Adrenal gland (tissue), 12 donors: ENCODE measurements around the gene FURIN. TPM values are rescaled to one million over a fixed set of nuclear protein-coding genes. Genes with fewer than 3 reads are reported as not detected.

Source experiments
- DNase-seq, 7 donors: peaks; one replicate each; pipeline ENCODE4 v3.0.0-alpha.2; 2019 to 2020
- H3K27ac ChIP-seq, 5 donors: fragments of 200-600 bp; sonication (generic) in 4 of 5; 1 replicate in 3 of 5; 2 replicates in 2 of 5; pipeline versions ENCODE4 v1.5.1 to v1.8.0; 2016 to 2020; ENCODE audit warnings: mild to moderate bottlenecking in 1 of 5
- H3K27me3 ChIP-seq: fragments of 200-600 bp; 2 replicates; pipeline ENCODE4 v1.8.0; 2021
- H3K36me3 ChIP-seq, 2 donors: fragments of 200-600 bp; replicated peaks in 1 of 2; 1 replicate in 1 of 2; 2 replicates in 1 of 2; pipeline versions ENCODE4 v1.5.1 to v1.8.0; 2018 to 2022
- H3K4me1 ChIP-seq, 2 donors: fragments of 200-600 bp; replicated peaks in 1 of 2; 1 replicate in 1 of 2; 2 replicates in 1 of 2; pipeline versions ENCODE4 v1.5.1 to v1.8.0; 2018 to 2021
- H3K4me3 ChIP-seq, 4 donors: fragments of 200-600 bp; sonication (generic) in 3 of 4; one replicate each; pipeline ENCODE4 v1.5.1; 2016 to 2018
- H3K9me3 ChIP-seq, 3 donors: fragments of 200-600 bp; sonication (generic) in 1 of 3; replicated peaks in 1 of 3; 1 replicate in 2 of 3; 2 replicates in 1 of 3; pipeline versions ENCODE4 v1.5.1 to v1.8.0; 2016 to 2021
- POLR2A ChIP-seq, 2 donors: fragments of 450-650 bp; IDR thresholded peaks; one replicate each; pipeline ENCODE4 v1.6.1; 2017; ENCODE audit warnings: antibody characterized with exemption in 2 of 2, mild to moderate bottlenecking in 2 of 2, moderate library complexity in 1 of 2
- WGBS, 4 donors: extraction: QIAGEN DNeasy Blood & Tissue Kit in 2 of 4; methylation state at CpG; one replicate each; pipeline versions ENCODE4 v1.1.5 to v1.1.7; 2013 to 2017; 5-methylcytosine and 5-hydroxymethylcytosine counted together
- intact Hi-C, 2 donors: fragments of 100-400 bp; cut with DNase I; formaldehyde crosslinking; loops; one replicate each; pipeline versions ENCODE4 v1.14.1 to v1.15.0; 2022 to 2023
- polyA plus RNA-seq, 3 donors: library from polyadenylated mRNA; stranded (reverse); fragments of 200-250 nt in 2 of 3; fragments of 350-450 nt in 1 of 3; fragmentation: Illumina TruSeq in 1 of 3; extraction: RNeasy Lipid Tissue Mini Kit (QIAGEN cat#74804) in 1 of 3; gene quantifications; one replicate each; pipeline ENCODE4 v1.2.3, GENCODE V29; 2013 to 2014
- total RNA-seq, 9 donors: library from RNA; depleted of rRNA in 4 of 9; stranded (reverse); fragments of >200 nt in 4 of 9; fragments of 120-200 nt in 1 of 9; fragmentation: NEBNext Ultra II Directional in 1 of 9; extraction: Animal tissue kit (Norgen Biotek cat#: 25700) in 1 of 9; gene quantifications; one replicate each; pipeline versions ENCODE4 v1.1.0 to v1.2.4, GENCODE V29; 2013 to 2023
- TF ChIP-seq, protein P1 (sequence below), 6 experiments: fragments of 450-650 bp in 4 of 6; fragments of 200-600 bp in 2 of 6; sonication (generic) in 1 of 6; IDR thresholded peaks; 1 replicate in 5 of 6; 2 replicates in 1 of 6; pipeline versions ENCODE4 v1.5.1 to v1.8.0; 2016 to 2021; ENCODE audit warnings: antibody characterized with exemption in 6 of 6, mild to moderate bottlenecking in 2 of 6, moderate library complexity in 1 of 6
- donor health status: healthy with polysubstance abuse.
- donor health status: Bipolar disorder and iron deficiency.
- donor health status: DM: yes; HTN: yes; CAD: no.
- donor health status: DM: no; HTN: no; CAD: no.
- donor health status: DM: no; HTN: no; CAD: no.
- donor health status: DM: yes; HTN: yes; CAD: no.

FURIN gene
- total and polyA plus RNA-seq, 12 donors: 11.5 to 119 (median 45.2) TPM

- no peak for DNase-seq
- intact Hi-C loops: no loop called here
- no peak overlapping the region for H3K4me3 ChIP-seq
- H3K27me3 ChIP-seq: no peaks in the 10 kb centered on the region
- H3K9me3 ChIP-seq: no peaks in the 10 kb centered on the region
- no peak for TF ChIP-seq POLR2A (IDR thresholded peaks at IDR 0.05)
- TF ChIP-seq, protein P1, sequence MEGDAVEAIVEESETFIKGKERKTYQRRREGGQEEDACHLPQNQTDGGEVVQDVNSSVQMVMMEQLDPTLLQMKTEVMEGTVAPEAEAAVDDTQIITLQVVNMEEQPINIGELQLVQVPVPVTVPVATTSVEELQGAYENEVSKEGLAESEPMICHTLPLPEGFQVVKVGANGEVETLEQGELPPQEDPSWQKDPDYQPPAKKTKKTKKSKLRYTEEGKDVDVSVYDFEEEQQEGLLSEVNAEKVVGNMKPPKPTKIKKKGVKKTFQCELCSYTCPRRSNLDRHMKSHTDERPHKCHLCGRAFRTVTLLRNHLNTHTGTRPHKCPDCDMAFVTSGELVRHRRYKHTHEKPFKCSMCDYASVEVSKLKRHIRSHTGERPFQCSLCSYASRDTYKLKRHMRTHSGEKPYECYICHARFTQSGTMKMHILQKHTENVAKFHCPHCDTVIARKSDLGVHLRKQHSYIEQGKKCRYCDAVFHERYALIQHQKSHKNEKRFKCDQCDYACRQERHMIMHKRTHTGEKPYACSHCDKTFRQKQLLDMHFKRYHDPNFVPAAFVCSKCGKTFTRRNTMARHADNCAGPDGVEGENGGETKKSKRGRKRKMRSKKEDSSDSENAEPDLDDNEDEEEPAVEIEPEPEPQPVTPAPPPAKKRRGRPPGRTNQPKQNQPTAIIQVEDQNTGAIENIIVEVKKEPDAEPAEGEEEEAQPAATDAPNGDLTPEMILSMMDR (IDR thresholded peaks at IDR 0.05): no peak
- peak overlapping the region in 4 of 5 donors; percentile 15 to 89 (median 64) for H3K27ac ChIP-seq
- peaks cover 26 to 41% of the 10 kb centered on the region in 2 donors for H3K4me1 ChIP-seq
- H3K36me3 ChIP-seq: no peaks in the 10 kb centered on the region
Observed at GRCh38 chr15:90869140-90869541, 753 bp downstream of the FURIN start.

DNA sequence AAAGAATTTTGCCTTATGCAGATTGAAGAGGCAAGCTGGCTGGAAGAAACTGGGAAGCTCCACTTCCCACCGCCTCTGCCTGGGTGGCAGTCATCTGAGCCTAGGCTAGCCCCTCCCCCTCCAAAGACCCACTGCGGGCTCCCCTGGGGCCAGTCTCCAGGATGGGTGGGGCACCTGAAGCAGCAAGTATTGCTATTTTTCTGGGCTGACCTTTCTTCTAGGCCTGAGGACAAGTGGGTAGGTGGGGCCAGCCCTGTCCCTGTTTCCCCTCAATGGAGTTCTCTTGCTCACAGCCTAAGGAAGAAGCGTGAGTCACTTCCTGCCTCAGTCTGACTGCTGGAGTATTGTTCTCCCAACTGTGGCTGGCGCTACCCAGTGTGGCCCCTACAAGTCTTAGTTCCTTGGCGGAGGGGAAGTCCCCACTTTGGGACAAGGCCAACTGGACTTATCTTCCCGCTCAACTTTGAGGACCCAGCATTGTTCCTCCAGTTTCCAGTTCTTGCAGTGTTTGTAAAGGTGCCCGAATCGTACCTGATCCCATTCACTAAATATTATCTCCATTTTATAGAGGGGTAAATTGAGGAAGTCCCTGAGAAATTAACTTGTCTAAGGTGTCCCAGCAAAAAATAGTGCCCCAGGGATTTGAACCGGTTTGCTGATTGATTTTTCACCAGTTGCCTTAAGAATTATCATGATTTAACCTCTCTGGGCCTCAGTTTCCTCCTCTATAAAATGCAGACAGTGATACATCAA is 1.4 kb downstream of the FURIN start:
- Histone ChIP-seq H3K36me3 (no peaks in the 10 kb centered on the region), H3K4me3 (peak overlapping the region in 1 of 4 donors; percentile 97), H3K27me3 (no peaks in the 10 kb centered on the region), H3K4me1 (peaks cover 26 to 47% of the 10 kb centered on the region in 2 donors), H3K9me3 (no peaks in the 10 kb centered on the region), H3K27ac (peak overlapping the region in 4 of 5 donors; percentile 38 to 89 (median 64))
- intact Hi-C loops: no loop called here
- 51 to 60% (median 55%) methylated on average over 6 to 9 of the region's 9 CpGs for WGBS, 4 donors
- DNase-seq: peak; percentile 50 to 86 (median 72)
- peak in 1 of 2 donors; percentile 20 for TF ChIP-seq POLR2A (IDR thresholded peaks at IDR 0.05)
- TF ChIP-seq, protein P1 (IDR thresholded peaks at IDR 0.05): no peak

- intact Hi-C loops: no loop called here
- Histone ChIP-seq H3K36me3 (no peaks in the 10 kb centered on the region), H3K4me1 (peaks cover 26 to 47% of the 10 kb centered on the region in 2 donors), H3K27me3 (no peaks in the 10 kb centered on the region), H3K9me3 (no peaks in the 10 kb centered on the region), H3K27ac (peak overlapping the region in 4 of 5 donors; percentile 75 to 95 (median 88)), H3K4me3 (peak overlapping the region in 3 of 4 donors; percentile 46 to 97 (median 75))
- TF ChIP-seq, protein P1 (IDR thresholded peaks at IDR 0.05): peak in 1 of 6 experiments; percentile 4
- peak in 1 of 2 donors; percentile 1 for TF ChIP-seq POLR2A (IDR thresholded peaks at IDR 0.05)
- 23 to 28% (median 25%) methylated on average over 19 of the region's 19 CpGs for WGBS, 4 donors
- DNase-seq: no peak
Observed at GRCh38 chr15:90870354-90871138, 2.2 kb downstream of the FURIN start.

- intact Hi-C loops: no loop called here
- peak in 3 of 7 donors; percentile 26 to 45 (median 43) for DNase-seq
Observed at GRCh38 chr15:90871139-90871715, 2.8 kb downstream of the FURIN start.

More at GRCh38 chr15:90871139-90871715, 2.8 kb downstream of the FURIN start:
- Histone ChIP-seq H3K4me3 (peak overlapping the region; percentile 54 to 97 (median 73)), H3K4me1 (peaks cover 26 to 47% of the 10 kb centered on the region in 2 donors), H3K27me3 (no peaks in the 10 kb centered on the region), H3K9me3 (no peaks in the 10 kb centered on the region), H3K36me3 (peaks cover 0 to 6% of the 10 kb centered on the region in 2 donors), H3K27ac (peak overlapping the region in 4 of 5 donors; percentile 75 to 95 (median 88))
- TF ChIP-seq POLR2A (IDR thresholded peaks at IDR 0.05): peak in 1 of 2 donors; percentile 17
- TF ChIP-seq, protein P1 (IDR thresholded peaks at IDR 0.05): no peak
- 0 to 1% (median 0%) methylated on average over 7 to 70 of the region's 71 CpGs for WGBS, 4 donors
